Stimulated activated effector memory CD8-positive, alpha-beta T cell treated with anti-CD3 and anti-CD28 coated beads, Interleukin-12 subunit alpha, Interleukin-12 subunit beta, amount 100 ng/mL, for 72 hours (primary cell): ENCODE data around the gene ABHD10.

Experiments used
- ATAC-seq: fragments of 150-1000 bp; cut with Tn5 transposase; 2 replicates; pipeline ENCODE4 v1.10.0; 2021
- DNase-seq, 2 donors: peaks; one replicate each; pipeline ENCODE4 v3.0.0; 2021 to 2022; ENCODE audit warnings: low spot score in 2 of 2
- H3K27ac Mint-ChIP-seq: one replicate; pipeline ENCODE4 v1.8.0; 2022; ENCODE audit warnings: mild to moderate bottlenecking, mixed read lengths
- H3K36me3 Mint-ChIP-seq: one replicate; pipeline ENCODE4 v1.8.0; 2022; ENCODE audit warnings: mild to moderate bottlenecking, mixed read lengths
- H3K4me1 Mint-ChIP-seq: one replicate; pipeline ENCODE4 v1.8.0; 2022; ENCODE audit warnings: mixed read lengths
- H3K4me3 Mint-ChIP-seq: one replicate; pipeline ENCODE4 v1.8.0; 2022; ENCODE audit warnings: mild to moderate bottlenecking, mixed read lengths
- H3K9me3 Mint-ChIP-seq: one replicate; pipeline ENCODE4 v1.8.0; 2022; ENCODE audit warnings: mixed read lengths

Gene ABHD10

DNA sequence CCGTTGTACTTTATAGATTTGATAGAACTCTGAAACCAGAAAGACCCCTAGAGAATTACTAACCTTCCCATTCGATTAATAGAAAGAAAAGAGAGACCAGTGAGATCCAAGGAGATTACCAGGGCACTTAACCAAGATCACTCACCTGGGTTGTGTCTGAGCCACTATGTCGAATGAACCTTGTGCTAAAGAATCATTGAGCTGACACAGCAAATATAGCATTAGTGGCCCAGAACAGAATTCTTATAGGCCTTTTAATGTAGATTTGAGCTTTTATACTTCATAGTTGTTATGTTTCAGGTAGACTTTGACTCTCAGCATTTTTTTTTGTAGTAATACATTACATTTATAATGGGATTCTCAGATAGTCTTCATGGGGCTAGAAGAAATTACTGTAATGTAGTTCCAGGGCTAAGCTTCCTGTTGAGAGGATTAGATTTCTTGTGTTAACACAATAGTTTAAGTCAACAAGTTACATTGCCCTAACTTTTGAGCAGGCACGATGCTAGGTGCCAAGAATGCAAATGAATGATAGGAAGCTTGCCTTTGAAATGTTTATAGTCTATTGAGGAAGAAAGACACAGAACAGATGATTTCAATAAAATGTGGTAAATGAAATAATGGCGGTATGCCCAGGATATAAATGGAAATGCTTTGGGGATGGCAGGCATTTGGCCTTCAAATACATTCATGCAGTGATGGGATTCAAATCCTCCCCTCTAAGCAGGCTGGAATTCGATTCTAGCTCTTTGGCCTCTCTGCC, 24.4 kb upstream of the ABHD10 start:
- ATAC-seq: no peak
- Mint-ChIP-seq H3K27ac (no peak overlapping the region), H3K36me3 (peaks cover 5% of the 10 kb centered on the region), H3K4me3 (no peak overlapping the region), H3K4me1 (no peaks in the 10 kb centered on the region), H3K9me3 (no peaks in the 10 kb centered on the region)
- no peak for DNase-seq

DNA sequence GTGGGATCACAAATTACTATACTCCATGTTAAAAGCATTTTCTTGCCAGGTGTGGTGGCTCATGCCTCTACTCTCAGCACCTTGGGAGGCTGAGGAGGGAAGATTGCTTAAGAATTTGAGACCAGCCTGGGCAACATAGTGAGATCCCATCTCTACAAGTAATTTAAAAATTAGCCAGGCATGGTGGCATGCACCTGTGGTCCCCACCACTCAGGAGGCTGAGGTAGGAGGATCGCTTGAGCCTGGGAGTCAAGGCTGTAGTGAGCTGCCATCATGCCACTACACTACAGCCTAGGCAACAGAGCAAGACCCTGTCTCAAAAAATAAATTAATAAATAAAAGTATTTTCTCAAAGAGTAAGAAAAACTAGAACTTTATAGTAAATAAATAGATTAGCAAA, 22.9 kb upstream of the ABHD10 start:
- ATAC-seq: no peak
- DNase-seq: no peak
- no peaks in the 10 kb centered on the region for H3K4me1 Mint-ChIP-seq
- no peak overlapping the region for H3K4me3 Mint-ChIP-seq
- H3K9me3 Mint-ChIP-seq: no peaks in the 10 kb centered on the region
- H3K36me3 Mint-ChIP-seq: peaks cover 5% of the 10 kb centered on the region
- H3K27ac Mint-ChIP-seq: no peak overlapping the region

GRCh38 chr3:111956449-111956848, 22.4 kb upstream of the ABHD10 start:
- no peak for DNase-seq
- no peak for ATAC-seq
- H3K4me1 Mint-ChIP-seq: no peaks in the 10 kb centered on the region
- H3K9me3 Mint-ChIP-seq: no peaks in the 10 kb centered on the region
- H3K4me3 Mint-ChIP-seq: no peak overlapping the region
- H3K27ac Mint-ChIP-seq: no peak overlapping the region
- peaks cover 5% of the 10 kb centered on the region for H3K36me3 Mint-ChIP-seq

DNA sequence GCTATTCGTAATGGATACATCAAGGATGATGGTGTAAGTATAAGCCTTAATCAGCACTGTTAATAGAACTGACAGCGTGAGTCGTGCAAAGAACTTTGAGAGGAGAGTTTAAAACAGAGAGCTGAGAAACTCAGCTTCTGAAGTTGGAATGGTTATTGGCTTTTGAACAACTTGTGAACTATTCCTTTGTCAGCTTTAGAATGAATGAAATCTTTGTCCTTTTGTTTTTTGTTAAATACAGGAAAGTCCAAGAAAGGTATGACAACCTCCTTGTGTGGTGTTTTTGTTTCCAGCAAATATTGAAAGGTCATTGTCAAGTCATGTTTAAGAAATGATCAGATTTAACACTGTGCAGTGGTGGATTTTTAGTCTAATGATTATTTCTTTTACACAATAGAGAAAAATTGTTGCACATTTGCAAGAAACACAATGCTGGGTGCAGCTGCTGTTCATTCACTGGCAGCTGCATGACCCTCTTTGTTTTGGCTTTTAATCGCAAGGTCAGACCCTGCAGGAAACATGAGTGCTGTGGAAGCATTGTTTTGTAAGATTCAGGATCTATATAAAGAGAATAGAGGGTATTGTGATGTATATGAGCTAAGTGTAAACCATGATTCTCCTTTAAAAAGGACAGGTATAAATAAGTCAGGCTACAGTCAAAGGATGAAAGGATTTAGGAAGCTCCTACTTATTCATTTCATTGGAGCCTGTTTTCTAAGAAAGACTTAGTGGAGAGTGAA, 21.7 kb upstream of the ABHD10 start:
- Mint-ChIP-seq H3K4me1 (no peaks in the 10 kb centered on the region), H3K4me3 (no peak overlapping the region), H3K9me3 (no peaks in the 10 kb centered on the region), H3K36me3 (peaks cover 3% of the 10 kb centered on the region), H3K27ac (no peak overlapping the region)
- ATAC-seq (no peak), DNase-seq (no peak)

DNA sequence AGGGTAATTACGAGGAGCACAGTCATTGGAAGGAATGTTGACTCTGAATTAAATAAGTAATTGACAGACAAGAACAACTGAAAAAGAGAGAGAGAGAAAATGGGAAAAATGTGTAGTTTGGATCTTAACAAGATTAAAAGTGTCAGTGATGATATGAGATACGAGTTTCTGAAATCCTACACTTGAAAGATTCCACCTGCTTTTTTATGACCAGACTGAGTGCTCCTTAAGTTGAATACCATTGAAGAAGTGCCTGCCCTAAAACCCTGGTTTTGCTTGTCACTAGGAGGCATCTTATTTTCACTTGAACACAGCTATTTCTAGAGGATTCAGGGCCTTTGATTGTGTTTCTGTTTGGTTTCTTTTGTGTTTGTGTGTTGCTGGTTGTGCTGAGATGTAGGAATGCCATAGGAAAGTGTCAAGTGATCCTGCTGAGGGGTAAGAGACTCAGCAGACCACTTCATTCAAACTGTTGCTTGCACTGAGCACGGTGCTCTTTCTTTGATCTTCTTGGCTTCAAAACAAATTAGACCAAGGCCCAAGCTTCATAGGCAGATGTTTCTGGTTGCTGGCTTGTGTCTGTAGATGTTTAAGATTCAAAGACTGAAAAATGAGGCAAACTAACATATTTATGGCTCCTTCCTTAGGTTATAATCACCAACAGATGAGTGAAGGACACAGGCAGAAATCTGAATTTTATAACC, 17.2 kb upstream of the ABHD10 start:
- DNase-seq (no peak), ATAC-seq (no peak)
- Mint-ChIP-seq H3K36me3 (no peaks in the 10 kb centered on the region), H3K4me3 (no peak overlapping the region), H3K4me1 (peaks cover 6% of the 10 kb centered on the region), H3K9me3 (no peaks in the 10 kb centered on the region), H3K27ac (no peak overlapping the region)

DNA sequence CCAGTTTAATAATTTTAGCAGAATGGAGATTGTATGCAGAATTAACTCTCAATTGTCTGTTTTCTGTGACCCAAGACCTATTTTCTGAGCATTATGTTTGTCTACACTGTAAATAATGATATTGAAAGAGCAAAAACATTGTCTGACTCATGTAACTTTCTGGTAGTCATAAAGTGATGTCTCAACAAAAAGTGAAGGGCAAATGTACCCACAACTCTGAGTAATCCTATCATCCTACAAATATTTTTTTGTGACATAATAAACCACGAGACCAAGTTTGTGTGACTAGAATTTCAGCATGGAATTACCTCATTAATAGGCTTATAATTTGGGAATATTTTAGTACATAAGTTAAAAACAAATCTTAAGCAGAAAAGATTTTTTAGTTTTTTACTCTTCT, 15.4 kb upstream of the ABHD10 start:
- Mint-ChIP-seq H3K4me1 (peaks cover 6% of the 10 kb centered on the region), H3K4me3 (no peak overlapping the region), H3K36me3 (no peaks in the 10 kb centered on the region), H3K27ac (peak overlapping the region; percentile 17), H3K9me3 (no peaks in the 10 kb centered on the region)
- peak; percentile 94 for ATAC-seq
- DNase-seq: no peak

DNA sequence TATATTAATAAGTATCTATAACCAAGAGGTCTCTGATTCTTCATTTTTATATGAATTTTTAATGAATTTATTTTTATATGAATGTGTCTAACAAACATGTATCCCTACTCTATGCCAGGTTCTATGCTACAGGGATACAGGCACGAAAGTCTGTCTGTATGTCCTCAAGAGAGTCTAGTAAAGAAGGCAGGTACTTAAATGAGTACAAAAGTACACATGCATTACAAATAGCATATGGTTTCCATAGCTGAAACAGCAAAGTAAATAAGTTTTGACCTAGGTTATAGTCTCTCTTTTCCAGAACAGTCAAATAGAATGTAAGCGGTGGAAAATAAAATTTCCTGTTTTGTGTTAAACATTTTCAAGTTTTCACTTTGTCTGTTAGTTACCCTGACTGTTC, 13.3 kb upstream of the ABHD10 start:
- Mint-ChIP-seq H3K4me1 (peaks cover 6% of the 10 kb centered on the region), H3K4me3 (no peak overlapping the region), H3K36me3 (no peaks in the 10 kb centered on the region), H3K27ac (peak overlapping the region; percentile 3), H3K9me3 (no peaks in the 10 kb centered on the region)
- DNase-seq (no peak), ATAC-seq (peak; percentile 72)

DNA sequence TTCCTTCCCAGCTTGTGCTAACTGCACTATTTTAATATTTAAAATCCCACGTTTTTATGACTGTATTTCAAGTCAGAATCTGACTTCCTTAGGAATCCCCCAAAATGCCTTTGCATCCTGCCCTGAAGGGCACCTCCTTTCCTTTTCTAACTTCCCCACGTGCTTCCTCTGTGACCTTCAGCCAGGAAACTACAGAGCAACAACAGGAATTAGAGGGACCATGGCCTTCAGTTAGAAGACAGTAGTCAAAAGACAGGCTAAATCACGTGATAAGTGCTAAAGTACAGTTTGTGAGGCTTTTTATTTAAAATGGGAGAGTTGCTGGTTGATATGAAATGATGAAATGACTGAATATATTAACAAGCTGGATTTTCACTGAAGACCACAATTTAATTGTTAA, 11.8 kb upstream of the ABHD10 start:
- no peaks in the 10 kb centered on the region for H3K9me3 Mint-ChIP-seq
- H3K27ac Mint-ChIP-seq: no peak overlapping the region
- H3K4me1 Mint-ChIP-seq: peaks cover 6% of the 10 kb centered on the region
- no peak overlapping the region for H3K4me3 Mint-ChIP-seq
- DNase-seq (no peak), ATAC-seq (no peak)
- H3K36me3 Mint-ChIP-seq: no peaks in the 10 kb centered on the region

DNA sequence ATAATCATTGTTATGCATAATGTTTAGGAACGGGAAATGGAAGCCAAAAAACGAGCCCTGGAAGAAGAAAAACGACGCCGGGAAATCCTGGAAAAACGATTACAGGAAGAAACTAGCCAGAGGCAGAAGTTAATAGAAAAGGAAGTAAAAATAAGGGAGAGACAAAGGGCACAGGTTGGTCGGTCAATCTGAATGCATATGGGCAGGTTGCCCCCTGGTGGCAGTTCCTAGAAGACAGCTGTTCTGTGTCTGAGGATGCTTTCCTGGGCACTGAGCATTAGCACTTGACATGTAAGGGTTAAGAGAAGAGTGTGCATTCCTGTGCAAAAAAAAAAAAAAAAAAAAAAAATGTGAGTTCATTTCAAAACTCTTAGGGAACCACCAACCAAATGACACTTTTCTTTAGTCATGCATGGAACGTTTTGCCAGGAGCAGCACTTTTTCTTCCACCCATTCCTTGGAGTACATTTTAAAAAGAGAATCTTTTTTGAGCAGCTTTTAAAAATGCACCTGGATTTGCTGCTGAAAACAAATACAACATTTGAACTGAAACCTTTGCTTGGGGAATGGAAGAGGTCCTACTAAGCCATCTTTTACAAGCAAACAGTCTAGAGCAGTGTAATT, 11.1 kb upstream of the ABHD10 start:
- H3K36me3 Mint-ChIP-seq: no peaks in the 10 kb centered on the region
- DNase-seq (peak; percentile 82 to 89), ATAC-seq (peak; percentile 81)
- no peak overlapping the region for H3K4me3 Mint-ChIP-seq
- H3K4me1 Mint-ChIP-seq: peaks cover 6% of the 10 kb centered on the region
- no peak overlapping the region for H3K27ac Mint-ChIP-seq
- no peaks in the 10 kb centered on the region for H3K9me3 Mint-ChIP-seq

DNA sequence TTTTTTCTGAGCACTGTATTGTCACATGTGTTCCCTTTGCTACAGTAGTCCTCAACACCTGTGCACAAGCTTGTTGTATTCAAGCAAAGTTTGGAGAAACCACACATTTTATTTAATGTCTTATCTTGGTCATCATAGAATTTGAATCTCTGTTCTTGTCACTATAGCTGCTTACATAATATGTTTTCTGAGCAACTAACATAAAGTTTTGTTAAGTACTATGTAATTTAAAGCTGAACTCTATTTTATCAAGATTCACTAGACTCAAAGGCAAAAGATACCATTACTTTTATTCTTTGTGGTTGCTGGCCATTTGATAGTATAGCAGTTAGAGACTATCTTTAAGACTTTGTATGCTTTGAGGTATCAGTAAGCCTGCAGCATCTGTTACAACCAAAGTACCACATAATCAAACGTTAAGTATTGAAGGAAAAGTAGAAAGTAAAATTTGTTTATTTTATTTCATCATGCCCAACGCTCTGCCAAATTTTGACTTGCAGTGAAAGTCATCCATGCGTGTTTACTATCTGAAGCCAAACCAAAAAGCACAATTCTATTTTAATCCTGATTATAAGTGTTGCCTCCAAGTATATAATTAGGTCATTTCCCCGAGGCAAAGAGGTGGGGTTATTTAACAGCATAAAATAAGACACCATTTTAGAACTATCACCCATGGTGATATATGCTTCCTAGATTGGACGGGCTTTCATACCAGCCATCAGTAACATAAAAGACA, 10.3 kb upstream of the ABHD10 start:
- Mint-ChIP-seq H3K9me3 (no peaks in the 10 kb centered on the region), H3K36me3 (no peaks in the 10 kb centered on the region), H3K27ac (no peak overlapping the region), H3K4me1 (peaks cover 6% of the 10 kb centered on the region), H3K4me3 (no peak overlapping the region)
- no peak for DNase-seq
- ATAC-seq: no peak

DNA sequence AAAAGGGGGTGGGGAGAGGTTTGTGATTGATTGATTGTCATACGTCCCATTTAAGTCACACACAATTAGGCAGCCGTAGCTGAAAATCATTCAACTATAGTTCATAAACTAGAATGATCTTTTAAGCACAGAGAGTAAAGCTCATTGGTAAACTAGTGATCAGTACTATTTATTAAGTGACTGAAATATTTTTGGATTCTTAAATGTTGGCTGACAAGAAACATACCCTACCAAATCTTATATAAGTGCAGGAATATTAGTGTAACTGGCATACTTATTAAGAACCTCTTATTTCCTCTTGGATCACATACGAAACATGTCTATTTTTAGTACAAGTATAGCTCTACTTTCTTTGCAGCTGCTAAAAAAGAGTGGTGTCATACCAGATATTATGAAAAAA, 8.4 kb upstream of the ABHD10 start:
- DNase-seq: no peak
- Mint-ChIP-seq H3K36me3 (no peaks in the 10 kb centered on the region), H3K4me1 (peaks cover 6% of the 10 kb centered on the region), H3K4me3 (no peak overlapping the region), H3K9me3 (no peaks in the 10 kb centered on the region), H3K27ac (no peak overlapping the region)
- ATAC-seq: no peak

GRCh38 chr3:111971533-111972130, 7.2 kb upstream of the ABHD10 start:
- DNase-seq: no peak
- ATAC-seq: no peak
- no peak overlapping the region for H3K27ac Mint-ChIP-seq
- no peak overlapping the region for H3K4me3 Mint-ChIP-seq
- H3K36me3 Mint-ChIP-seq: no peaks in the 10 kb centered on the region
- no peaks in the 10 kb centered on the region for H3K4me1 Mint-ChIP-seq
- H3K9me3 Mint-ChIP-seq: no peaks in the 10 kb centered on the region

- H3K27ac Mint-ChIP-seq: no peak overlapping the region
- no peak for DNase-seq
Observed at GRCh38 chr3:111972891-111973290, 5.9 kb upstream of the ABHD10 start.

DNA sequence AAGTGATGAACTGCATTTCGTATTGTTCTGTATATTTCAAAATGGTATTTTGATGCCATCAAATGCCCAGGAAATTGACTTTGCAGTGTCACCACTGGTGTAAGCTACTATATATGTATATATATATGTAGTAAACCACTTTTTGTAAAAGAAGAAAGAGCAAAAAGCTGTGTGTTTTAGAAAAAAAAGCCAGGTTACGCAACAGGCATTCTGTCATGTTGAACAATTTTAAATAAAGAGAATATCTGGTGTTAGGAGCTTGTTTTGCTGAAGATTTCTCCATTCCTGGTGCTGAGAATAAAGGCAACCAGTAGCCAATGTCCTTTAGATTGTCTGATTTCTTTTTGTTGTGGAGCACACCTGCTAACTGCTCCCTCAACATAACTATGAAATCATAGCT, 3.7 kb upstream of the ABHD10 start:
- DNase-seq: no peak
- no peak overlapping the region for H3K27ac Mint-ChIP-seq
- no peak for ATAC-seq
- H3K4me3 Mint-ChIP-seq: no peak overlapping the region
- H3K9me3 Mint-ChIP-seq: no peaks in the 10 kb centered on the region
- peaks cover 6% of the 10 kb centered on the region for H3K4me1 Mint-ChIP-seq
- peaks cover 20% of the 10 kb centered on the region for H3K36me3 Mint-ChIP-seq

More at GRCh38 chr3:111972891-111973290, 5.9 kb upstream of the ABHD10 start:
- Mint-ChIP-seq H3K4me1 (no peaks in the 10 kb centered on the region), H3K36me3 (no peaks in the 10 kb centered on the region), H3K9me3 (no peaks in the 10 kb centered on the region), H3K4me3 (no peak overlapping the region)
- ATAC-seq: no peak
